ENCODE data around the gene DDX6. TPM values are rescaled to one million over a fixed set of nuclear protein-coding genes. Genes with fewer than 3 reads are reported as not detected.
A peak's percentile ranks its signal among the peaks of the same experiment; 100 is the strongest.

DDX6 gene
- total RNA-seq, 4 donors from 2014 or later: 56.1 to 117 (median 86.8) TPM

- in situ Hi-C loops (cut with MboI; ENCODE audit: low pct_ligation_motif_present in 1 of 4, low pct_unique_long_range_greater_than_20kb in 1 of 4, low sequenced_read_pairs in 3 of 4) (no loop called here), intact Hi-C loops (cut with DNase I; ENCODE audit: low total_unique reads) (no loop called here)
- Histone ChIP-seq H3K27ac (no peak overlapping the region), H3K4me1 (peaks cover 0 to 8% (median 0%) of the 10 kb centered on the region in 4 donors), H3K27me3 (no peaks in the 10 kb centered on the region), H3K4me3 (no peak overlapping the region), H3K9me3 (no peaks in the 10 kb centered on the region), H3K36me3 (no peaks in the 10 kb centered on the region)
- no peak for DNase-seq
- TF ChIP-seq POLR2A (IDR thresholded peaks at IDR 0.05): no peak
- no peak for TF ChIP-seq EP300 (IDR thresholded peaks at IDR 0.05; ENCODE audit: low read depth)
- no peak for TF ChIP-seq POLR2AphosphoS5 (IDR thresholded peaks at IDR 0.05)
- no peak for TF ChIP-seq CTCF (IDR thresholded peaks at IDR 0.05)
- 40 to 78% methylated on average over 1 to 6 of the region's 6 CpGs for WGBS, 2 donors (ENCODE audit: low coverage in 1 of 2)
These were observed 82.7 kb downstream of the DDX6 start for GRCh38 chr11:118708296-118708695.

- Histone ChIP-seq H3K27me3 (no peaks in the 10 kb centered on the region), H3K9me3 (no peaks in the 10 kb centered on the region), H3K4me1 (peaks cover 0 to 8% (median 0%) of the 10 kb centered on the region in 4 donors), H3K36me3 (no peaks in the 10 kb centered on the region), H3K4me3 (no peak overlapping the region), H3K27ac (no peak overlapping the region)
- 89% methylated on average over 7 of the region's 7 CpGs; no CpG with 5 or more reads in 1 of the 2 donors for WGBS, 2 donors (ENCODE audit: low coverage in 1 of 2)
- TF ChIP-seq CTCF (IDR thresholded peaks at IDR 0.05): no peak
- no peak for TF ChIP-seq EP300 (IDR thresholded peaks at IDR 0.05; ENCODE audit: low read depth)
- no peak for TF ChIP-seq POLR2AphosphoS5 (IDR thresholded peaks at IDR 0.05)
- no peak for TF ChIP-seq POLR2A (IDR thresholded peaks at IDR 0.05)
- intact Hi-C loops (cut with DNase I; ENCODE audit: low total_unique reads) (no loop called here), in situ Hi-C loops (cut with MboI; ENCODE audit: low pct_ligation_motif_present in 1 of 4, low pct_unique_long_range_greater_than_20kb in 1 of 4, low sequenced_read_pairs in 3 of 4) (no loop called here)
- DNase-seq: no peak
These were observed 84.5 kb downstream of the DDX6 start for GRCh38 chr11:118706546-118706825.

- in situ Hi-C loops (cut with MboI; ENCODE audit: low pct_ligation_motif_present in 1 of 4, low pct_unique_long_range_greater_than_20kb in 1 of 4, low sequenced_read_pairs in 3 of 4) (no loop called here), intact Hi-C loops (cut with DNase I; ENCODE audit: low total_unique reads) (no loop called here)
- TF ChIP-seq CTCF (IDR thresholded peaks at IDR 0.05): no peak
- no peak for TF ChIP-seq POLR2AphosphoS5 (IDR thresholded peaks at IDR 0.05)
- TF ChIP-seq POLR2A (IDR thresholded peaks at IDR 0.05): no peak
- TF ChIP-seq EP300 (IDR thresholded peaks at IDR 0.05; ENCODE audit: low read depth): no peak
- Histone ChIP-seq H3K4me3 (no peak overlapping the region), H3K27ac (no peak overlapping the region), H3K36me3 (no peaks in the 10 kb centered on the region), H3K27me3 (no peaks in the 10 kb centered on the region), H3K4me1 (peaks cover 0 to 8% (median 0%) of the 10 kb centered on the region in 4 donors), H3K9me3 (no peaks in the 10 kb centered on the region)
- 11 to 66% methylated on average over 1 to 12 of the region's 12 CpGs for WGBS, 2 donors (ENCODE audit: low coverage in 1 of 2)
- DNase-seq: no peak
These were observed 85.0 kb downstream of the DDX6 start for GRCh38 chr11:118705791-118706545.

- TF ChIP-seq POLR2AphosphoS5 (IDR thresholded peaks at IDR 0.05) (no peak), POLR2A (IDR thresholded peaks at IDR 0.05) (peak; percentile 44), CTCF (IDR thresholded peaks at IDR 0.05) (no peak)
- WGBS, 2 donors (ENCODE audit: low coverage in 1 of 2): 20 to 46% methylated on average over 1 to 15 of the region's 15 CpGs
- in situ Hi-C loops (cut with MboI; ENCODE audit: low pct_ligation_motif_present in 1 of 4, low pct_unique_long_range_greater_than_20kb in 1 of 4, low sequenced_read_pairs in 3 of 4) (no loop called here), intact Hi-C loops (cut with DNase I; ENCODE audit: low total_unique reads) (no loop called here)
- Histone ChIP-seq H3K9me3 (no peaks in the 10 kb centered on the region), H3K36me3 (no peaks in the 10 kb centered on the region), H3K27ac (no peak overlapping the region), H3K27me3 (no peaks in the 10 kb centered on the region), H3K4me3 (no peak overlapping the region), H3K4me1 (peaks cover 0 to 8% (median 0%) of the 10 kb centered on the region in 4 donors)
- DNase-seq: peak; percentile 29
These were observed 85.7 kb downstream of the DDX6 start for GRCh38 chr11:118705111-118705741.
